AG04450 (cell line): ENCODE results near the gene SLC44A1. TPM values are rescaled to one million over a fixed set of nuclear protein-coding genes. Genes with fewer than 3 reads are reported as not detected.

ENCODE experiments used
- CTCF ChIA-PET: fragments of 300-600, 350-600 bp; formaldehyde crosslinking; extraction: SDS; loops from one replicate; lab custom pipeline; 2022; ENCODE audit warnings: antibody characterized with exemption, inconsistent platforms; lab: Charles Lee
- POLR2A ChIA-PET: fragments of 350-600 bp; formaldehyde crosslinking; extraction: SDS; loops from one replicate; lab custom pipeline; 2021; ENCODE audit warnings: antibody characterized with exemption, inconsistent platforms; lab: Yijun Ruan, JAX
- DNase-seq: peaks from one replicate; pipeline ENCODE4 v3.0.0-alpha.2; 2011; ENCODE audit warnings: low read depth, low spot score
- H3K27ac ChIP-seq: one replicate; pipeline ENCODE4 v1.5.1; 2012; ENCODE audit warnings: low read depth, low read length, control low read depth
- H3K27me3 ChIP-seq: one replicate; pipeline ENCODE4 v1.6.0; 2012; ENCODE audit warnings: low read length; ENCODE audit not compliant: control insufficient read depth, insufficient read depth
- H3K4me3 ChIP-seq: 2 replicates; pipeline ENCODE4 v1.5.1; 2011; ENCODE audit warnings: mild to moderate bottlenecking, low read depth, low read length, control low read depth
- H3K9me3 ChIP-seq: 2 replicates; pipeline ENCODE4 v1.5.1; 2012; ENCODE audit warnings: low read length; ENCODE audit not compliant: control insufficient read depth, insufficient read depth
- CTCF ChIP-seq: IDR thresholded peaks from 2 replicates; pipeline ENCODE4 v1.5.1; 2011; ENCODE audit warnings: low read depth, low read length, control low read depth, inconsistent platforms
- polyA plus RNA-seq: library from polyadenylated mRNA; depleted of rRNA; stranded (reverse); fragments of >200 nt; gene quantifications from 2 replicates; pipeline ENCODE4 v1.2.3, GENCODE V29; 2011

SLC44A1 gene
- polyA plus RNA-seq, 1 experiment = 15.6 TPM

- TF ChIP-seq CTCF = no peak
- H3K27ac ChIP-seq = no peak overlapping the region
- no peaks in the 10 kb centered on the region for H3K9me3 ChIP-seq
- ChIA-PET CTCF (interaction anchor here (1.1 to 2.2 kb wide), 2 partner anchors 10 to 15 kb away, joined by 4 to 6 read pairs; no protein-coding TSS in a partner anchor), POLR2A (no interaction called here)
- H3K27me3 ChIP-seq = no peaks in the 10 kb centered on the region
- no peak overlapping the region for H3K4me3 ChIP-seq
- DNase-seq = no peak
These were observed 228.8 kb downstream of the SLC44A1 start for GRCh38 chr9:105473221-105473620.

- no peak for DNase-seq
- CTCF ChIA-PET = interaction anchor here (0.6 to 2.2 kb wide), 11 partner anchors 9 to 612 kb away, joined by 3 to 7 read pairs (median 4); no protein-coding TSS in a partner anchor
- peak; percentile 61 for TF ChIP-seq CTCF
- no peak overlapping the region for H3K27ac ChIP-seq
- POLR2A ChIA-PET = no interaction called here
- no peaks in the 10 kb centered on the region for H3K9me3 ChIP-seq
- H3K27me3 ChIP-seq = no peaks in the 10 kb centered on the region
- no peak overlapping the region for H3K4me3 ChIP-seq
These were observed 230.9 kb downstream of the SLC44A1 start for GRCh38 chr9:105475302-105475701.

GRCh38 chr9:105479846-105480245, 235.4 kb downstream of the SLC44A1 start:
- ChIA-PET POLR2A (no interaction called here), CTCF (interaction anchor here (0.5 kb wide), 1 partner anchor 618 kb away, joined by 3 read pairs; no protein-coding TSS in a partner anchor)

DNA sequence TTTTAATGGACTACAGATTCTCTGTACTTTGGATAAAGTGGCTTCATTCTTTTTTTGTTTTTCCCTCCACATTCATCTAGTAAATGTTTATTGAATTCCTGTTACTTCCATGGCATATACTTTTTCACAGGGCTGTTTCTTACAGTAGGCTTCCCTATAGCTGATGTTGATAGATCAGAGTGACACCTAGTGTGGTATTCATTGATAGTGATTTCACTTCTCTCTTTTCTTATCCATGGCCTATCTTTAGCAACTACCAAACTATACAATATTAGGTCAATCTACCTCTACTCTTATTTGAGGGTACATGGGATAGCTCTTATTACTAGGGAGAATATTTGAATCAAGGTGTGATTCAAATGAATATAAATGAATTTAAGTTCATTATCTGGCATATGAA, 239.2 kb downstream of the SLC44A1 start:
- Histone ChIP-seq H3K27ac (no peak overlapping the region), H3K27me3 (no peaks in the 10 kb centered on the region), H3K4me3 (no peak overlapping the region), H3K9me3 (no peaks in the 10 kb centered on the region)
- ChIA-PET POLR2A (no interaction called here), CTCF (no interaction called here)
- DNase-seq = no peak
- no peak for TF ChIP-seq CTCF

More at GRCh38 chr9:105479846-105480245, 235.4 kb downstream of the SLC44A1 start:
- no peak overlapping the region for H3K4me3 ChIP-seq
- no peaks in the 10 kb centered on the region for H3K27me3 ChIP-seq
- no peak overlapping the region for H3K27ac ChIP-seq
- no peaks in the 10 kb centered on the region for H3K9me3 ChIP-seq
- DNase-seq = no peak
- TF ChIP-seq CTCF = no peak

DNA sequence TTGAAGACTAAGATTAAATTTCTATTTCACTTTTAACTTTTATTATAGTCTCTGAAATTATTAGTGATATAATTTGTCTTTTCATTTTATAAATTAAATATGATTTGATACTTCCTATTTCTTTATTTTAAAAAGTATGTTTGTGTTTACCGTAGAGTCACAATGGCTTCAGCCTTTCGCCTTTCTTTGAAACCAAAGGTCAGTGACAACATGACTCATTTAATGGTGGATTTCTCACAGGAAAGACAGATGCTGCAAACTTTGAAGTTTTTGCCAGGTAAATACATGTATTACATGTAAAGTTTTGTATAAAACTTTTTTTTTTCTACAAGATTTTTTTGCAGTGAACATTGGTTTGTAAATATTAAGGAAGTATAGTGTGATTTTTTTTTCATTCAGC, 239.8 kb downstream of the SLC44A1 start:
- H3K27me3 ChIP-seq = no peaks in the 10 kb centered on the region
- H3K4me3 ChIP-seq = no peak overlapping the region
- no peak overlapping the region for H3K27ac ChIP-seq
- CTCF ChIA-PET = no interaction called here
- no peak for DNase-seq
- no peak for TF ChIP-seq CTCF
- no peaks in the 10 kb centered on the region for H3K9me3 ChIP-seq
- POLR2A ChIA-PET = no interaction called here
